ENCODE data around the gene MRPL41. TPM values are rescaled to one million over a fixed set of nuclear protein-coding genes. Genes with fewer than 3 reads are reported as not detected.

The MRPL41 gene
- total RNA-seq, 1 donor from 2014 or later: 41.4 TPM

DNA sequence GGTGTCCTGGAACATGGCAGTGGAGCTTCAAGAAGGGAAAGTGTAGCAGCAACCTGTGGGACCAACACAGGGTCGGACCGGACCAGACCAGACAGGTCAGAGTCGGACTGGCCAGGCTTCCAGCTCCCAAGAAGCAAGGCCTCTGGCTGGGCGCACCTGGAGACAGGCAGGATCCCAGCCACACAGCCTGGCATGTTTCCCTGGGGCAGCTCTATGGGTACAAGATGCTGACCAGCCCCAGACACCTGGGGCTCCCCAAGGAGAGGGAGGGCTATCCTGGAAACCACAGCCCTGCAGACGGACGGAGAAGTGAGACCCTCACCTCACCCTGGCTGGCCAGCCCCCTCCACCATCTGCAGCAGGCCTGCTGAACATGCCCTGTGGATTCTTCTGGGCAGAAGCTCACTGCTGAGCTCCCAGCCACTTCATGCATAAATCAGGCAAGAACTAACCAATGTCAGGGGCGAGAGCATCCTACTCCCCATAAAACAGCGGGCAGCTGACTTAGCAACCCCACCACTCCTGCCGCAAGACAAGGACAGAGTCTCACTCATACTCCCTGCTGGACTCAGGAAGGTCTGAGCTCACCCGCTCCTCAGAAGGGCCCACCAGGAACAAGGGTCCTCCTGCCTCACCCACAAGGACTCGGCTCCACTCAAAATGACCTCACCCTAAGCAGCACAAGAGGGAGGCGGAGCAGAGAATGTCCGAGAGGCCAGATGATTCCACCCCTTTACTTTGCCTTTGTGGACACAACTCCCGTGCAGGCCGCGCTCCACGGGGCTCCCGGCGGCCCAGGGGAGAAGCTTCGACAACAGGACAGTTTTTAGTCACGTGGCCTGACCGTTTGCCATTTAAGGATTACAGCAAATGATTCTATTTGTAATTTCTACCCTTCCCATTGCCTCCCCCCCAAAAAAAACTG lies 29.9 kb downstream of the MRPL41 start:
- Mint-ChIP-seq H3K27me3 (ENCODE audit: unreplicated experiment) (peaks cover 4% of the 10 kb centered on the region), H3K9me3 (ENCODE audit: unreplicated experiment) (no peaks in the 10 kb centered on the region), H3K4me3 (ENCODE audit: unreplicated experiment) (no peak overlapping the region), H3K36me3 (ENCODE audit: low read depth, unreplicated experiment) (peaks cover 8% of the 10 kb centered on the region), H3K4me1 (ENCODE audit: unreplicated experiment) (peaks cover 13% of the 10 kb centered on the region), H3K27ac (ENCODE audit: unreplicated experiment) (no peak overlapping the region)
- TF ChIP-seq CTCF (IDR thresholded peaks at IDR 0.05; ENCODE audit: unreplicated experiment): no peak
- DNase-seq (ENCODE audit: low spot score): no peak

DNA sequence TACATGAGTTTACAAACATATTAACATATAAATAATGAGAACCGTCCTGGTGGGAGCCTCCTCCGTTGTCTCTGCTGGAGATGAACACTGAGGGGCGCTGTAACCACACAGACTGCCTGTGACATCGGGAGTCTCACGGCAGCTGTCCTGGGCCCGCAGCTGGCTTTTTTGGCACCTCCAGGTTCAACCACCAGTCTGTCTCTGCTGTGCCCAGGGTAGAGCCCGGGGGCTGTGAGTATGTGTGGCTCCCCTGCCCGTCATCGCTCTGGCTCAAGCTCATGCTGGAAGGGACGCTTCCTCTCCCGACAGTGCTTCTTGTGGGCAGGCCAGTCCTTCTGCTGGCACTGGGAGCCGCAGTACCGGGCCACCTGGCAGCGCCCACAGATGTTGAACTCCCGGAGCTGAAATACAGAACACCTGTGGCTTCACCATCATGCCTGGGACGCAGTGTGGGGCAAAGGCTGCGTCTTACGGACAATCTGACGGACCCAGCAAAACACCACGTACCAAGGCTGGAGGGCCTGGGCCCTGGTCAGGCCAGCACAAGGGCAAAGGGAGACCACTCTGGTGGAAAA lies 30.7 kb downstream of the MRPL41 start:
- no peak for TF ChIP-seq CTCF (IDR thresholded peaks at IDR 0.05; ENCODE audit: unreplicated experiment)
- Mint-ChIP-seq H3K36me3 (ENCODE audit: low read depth, unreplicated experiment) (peaks cover 10% of the 10 kb centered on the region), H3K9me3 (ENCODE audit: unreplicated experiment) (no peaks in the 10 kb centered on the region), H3K27ac (ENCODE audit: unreplicated experiment) (no peak overlapping the region), H3K4me1 (ENCODE audit: unreplicated experiment) (peaks cover 8% of the 10 kb centered on the region), H3K4me3 (ENCODE audit: unreplicated experiment) (no peak overlapping the region), H3K27me3 (ENCODE audit: unreplicated experiment) (peaks cover 4% of the 10 kb centered on the region)
- no peak for DNase-seq (ENCODE audit: low spot score)

- Mint-ChIP-seq H3K27me3 (ENCODE audit: unreplicated experiment) (peaks cover 12% of the 10 kb centered on the region), H3K4me1 (ENCODE audit: unreplicated experiment) (peaks cover 3% of the 10 kb centered on the region), H3K36me3 (ENCODE audit: low read depth, unreplicated experiment) (peaks cover 19% of the 10 kb centered on the region), H3K4me3 (ENCODE audit: unreplicated experiment) (no peak overlapping the region), H3K27ac (ENCODE audit: unreplicated experiment) (no peak overlapping the region), H3K9me3 (ENCODE audit: unreplicated experiment) (no peaks in the 10 kb centered on the region)
- no peak for DNase-seq (ENCODE audit: low spot score)
- no peak for TF ChIP-seq CTCF (IDR thresholded peaks at IDR 0.05; ENCODE audit: unreplicated experiment)
Observed at GRCh38 chr9:137583347-137583746, 31.7 kb downstream of the MRPL41 start.

DNA sequence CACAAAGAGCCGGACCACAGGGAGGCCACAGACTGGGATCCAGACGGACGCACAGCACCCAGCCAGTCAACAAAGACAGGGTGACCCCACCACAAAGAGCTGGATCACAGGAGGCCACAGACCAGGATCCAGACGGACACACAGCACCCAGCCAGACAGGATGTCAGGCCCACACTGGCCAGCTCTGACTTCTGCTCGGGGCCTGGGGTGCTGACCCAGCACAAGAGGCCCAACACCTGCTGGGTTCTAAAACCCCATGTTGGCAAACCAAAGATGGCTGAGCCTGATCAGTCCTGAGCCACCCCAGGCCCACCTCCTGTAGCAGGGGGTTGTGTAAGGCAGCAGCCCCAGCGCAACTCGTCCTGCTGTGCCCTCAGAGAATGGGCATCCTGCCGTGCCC lies 32.3 kb downstream of the MRPL41 start:
- H3K4me1 Mint-ChIP-seq (ENCODE audit: unreplicated experiment): peaks cover 3% of the 10 kb centered on the region
- no peak for TF ChIP-seq CTCF (IDR thresholded peaks at IDR 0.05; ENCODE audit: unreplicated experiment)
- no peak for DNase-seq (ENCODE audit: low spot score)
- H3K9me3 Mint-ChIP-seq (ENCODE audit: unreplicated experiment): no peaks in the 10 kb centered on the region
- H3K27me3 Mint-ChIP-seq (ENCODE audit: unreplicated experiment): peaks cover 14% of the 10 kb centered on the region
- peaks cover 19% of the 10 kb centered on the region for H3K36me3 Mint-ChIP-seq (ENCODE audit: low read depth, unreplicated experiment)
- no peak overlapping the region for H3K27ac Mint-ChIP-seq (ENCODE audit: unreplicated experiment)
- no peak overlapping the region for H3K4me3 Mint-ChIP-seq (ENCODE audit: unreplicated experiment)

- Mint-ChIP-seq H3K4me1 (ENCODE audit: unreplicated experiment) (no peaks in the 10 kb centered on the region), H3K4me3 (ENCODE audit: unreplicated experiment) (no peak overlapping the region), H3K36me3 (ENCODE audit: low read depth, unreplicated experiment) (peaks cover 19% of the 10 kb centered on the region), H3K27ac (ENCODE audit: unreplicated experiment) (no peak overlapping the region), H3K27me3 (ENCODE audit: unreplicated experiment) (peaks cover 14% of the 10 kb centered on the region), H3K9me3 (ENCODE audit: unreplicated experiment) (no peaks in the 10 kb centered on the region)
- no peak for TF ChIP-seq CTCF (IDR thresholded peaks at IDR 0.05; ENCODE audit: unreplicated experiment)
- DNase-seq (ENCODE audit: low spot score): no peak
Observed at GRCh38 chr9:137586854-137587253, 35.2 kb downstream of the MRPL41 start.

All from endothelial cell (in vitro differentiated cells).